Vagina (tissue), 2 donors: ENCODE results near the gene PPP2R2B. TPM values are rescaled to one million over a fixed set of nuclear protein-coding genes. Genes with fewer than 3 reads are reported as not detected.

Source experiments
- DNase-seq, 2 donors: peaks; one replicate each; pipeline ENCODE4 v3.0.0-alpha.2; 2017; ENCODE audit errors: extremely low spot score in 2 of 2
- H3K27ac ChIP-seq: fragments of 200-600 bp; sonication (generic); one replicate; pipeline ENCODE4 v1.5.1; 2019
- H3K27me3 ChIP-seq: fragments of 200-600 bp; sonication (generic); one replicate; pipeline ENCODE4 v1.5.1; 2019
- H3K36me3 ChIP-seq, 2 donors: fragments of 200-600 bp; sonication (generic); one replicate each; pipeline ENCODE4 v1.5.1; 2017 to 2019
- H3K4me1 ChIP-seq: fragments of 200-600 bp; sonication (generic); one replicate; pipeline ENCODE4 v1.5.1; 2019
- H3K4me3 ChIP-seq, 2 donors: fragments of 200-600 bp; sonication (generic); 1 replicate in 1 of 2; 2 replicates in 1 of 2; pipeline ENCODE4 v1.5.1; 2016 to 2019
- H3K9me3 ChIP-seq: fragments of 200-600 bp; sonication (generic); one replicate; pipeline ENCODE4 v1.5.1; 2019
- CTCF ChIP-seq, 3 experiments: fragments of 450-650 bp in 2 of 3; fragments of 200-600 bp in 1 of 3; sonication (generic) in 1 of 3; IDR thresholded peaks; one replicate each; pipeline ENCODE4 v1.5.1; 2017 to 2019; ENCODE audit warnings: antibody characterized with exemption in 3 of 3, mild to moderate bottlenecking in 2 of 3, moderate library complexity in 2 of 3
- POLR2A ChIP-seq, 2 donors: fragments of 450-650 bp; IDR thresholded peaks; one replicate each; pipeline ENCODE4 v1.6.1; 2017; ENCODE audit warnings: antibody characterized with exemption in 2 of 2, mild to moderate bottlenecking in 2 of 2, moderate library complexity in 2 of 2
- POLR2AphosphoS5 ChIP-seq, 2 donors: sonication (generic); formaldehyde crosslinking; IDR thresholded peaks; one replicate each; pipeline ENCODE4 v1.9.0; 2017; ENCODE audit warnings: antibody characterized with exemption in 2 of 2, mild to moderate bottlenecking in 2 of 2, low read depth in 1 of 2; ENCODE audit not compliant: insufficient read depth in 1 of 2
- intact Hi-C: fragments of 100-400 bp; cut with DNase I; formaldehyde crosslinking; loops from one replicate; pipeline ENCODE4 v1.15.1; 2023
- total RNA-seq: library from RNA; depleted of rRNA; stranded (reverse); fragments of >200 nt; gene quantifications from one replicate; pipeline ENCODE4 v1.2.3, GENCODE V29; 2016

Gene PPP2R2B
- total RNA-seq, 1 donor from 2014 or later, result 6.6 TPM

DNA sequence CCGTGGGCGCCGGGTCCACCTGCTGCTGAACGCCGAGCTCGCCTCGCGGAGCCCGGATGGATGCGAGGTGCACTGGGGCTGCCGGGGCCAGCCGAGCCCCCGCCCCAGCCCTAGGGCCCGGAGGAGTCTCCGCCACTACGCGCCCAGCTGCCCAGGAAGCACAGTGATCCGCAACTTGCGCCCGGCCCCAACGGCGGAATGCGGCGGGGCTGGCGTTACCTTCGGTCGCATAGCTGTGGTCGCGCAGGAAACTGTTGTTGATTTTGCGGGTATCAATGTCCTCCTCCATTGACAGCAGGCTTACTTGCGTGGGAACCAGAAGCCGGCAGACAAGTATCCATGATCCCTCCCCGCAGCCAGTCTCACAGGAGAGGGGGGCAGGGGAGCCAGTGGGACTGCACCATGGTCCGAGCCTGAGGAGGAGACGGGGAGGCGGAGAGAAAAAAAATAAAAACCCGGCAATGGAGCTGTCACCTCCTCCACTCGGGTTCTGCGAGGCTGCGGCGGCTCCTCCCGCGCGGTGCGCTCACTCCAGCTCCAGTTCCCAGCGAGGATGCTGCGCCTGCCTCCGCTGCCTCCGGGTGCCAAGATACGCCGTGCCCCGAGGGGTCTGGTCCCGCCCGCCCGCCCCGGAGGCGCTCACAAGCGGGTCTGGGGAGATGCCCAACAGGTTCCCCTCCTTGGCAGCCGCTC, 628 bp downstream of the PPP2R2B start:
- Histone ChIP-seq H3K27me3 (peaks cover 7% of the 10 kb centered on the region), H3K4me3 (peak overlapping the region; percentile 53 to 58), H3K9me3 (no peaks in the 10 kb centered on the region), H3K27ac (no peak overlapping the region), H3K4me1 (peaks cover 26% of the 10 kb centered on the region), H3K36me3 (no peaks in the 10 kb centered on the region)
- no peak for TF ChIP-seq POLR2AphosphoS5 (IDR thresholded peaks at IDR 0.05; ENCODE audit: insufficient read depth in 1 of 2, low read depth in 1 of 2)
- TF ChIP-seq POLR2A (IDR thresholded peaks at IDR 0.05), result no peak
- TF ChIP-seq CTCF (IDR thresholded peaks at IDR 0.05), result no peak
- intact Hi-C loops, result no loop called here
- no peak for DNase-seq

GRCh38 chr5:146877178-146877681, 1.3 kb downstream of the PPP2R2B start:
- H3K27me3 ChIP-seq, result peaks cover 7% of the 10 kb centered on the region
- no peaks in the 10 kb centered on the region for H3K9me3 ChIP-seq
- intact Hi-C loops, result no loop called here
- no peak overlapping the region for H3K27ac ChIP-seq
- TF ChIP-seq CTCF (IDR thresholded peaks at IDR 0.05) (no peak), POLR2A (IDR thresholded peaks at IDR 0.05) (no peak), POLR2AphosphoS5 (IDR thresholded peaks at IDR 0.05; ENCODE audit: insufficient read depth in 1 of 2, low read depth in 1 of 2) (no peak)
- peak overlapping the region; percentile 53 to 58 for H3K4me3 ChIP-seq
- no peaks in the 10 kb centered on the region for H3K36me3 ChIP-seq
- peaks cover 26% of the 10 kb centered on the region for H3K4me1 ChIP-seq
- no peak for DNase-seq

DNA sequence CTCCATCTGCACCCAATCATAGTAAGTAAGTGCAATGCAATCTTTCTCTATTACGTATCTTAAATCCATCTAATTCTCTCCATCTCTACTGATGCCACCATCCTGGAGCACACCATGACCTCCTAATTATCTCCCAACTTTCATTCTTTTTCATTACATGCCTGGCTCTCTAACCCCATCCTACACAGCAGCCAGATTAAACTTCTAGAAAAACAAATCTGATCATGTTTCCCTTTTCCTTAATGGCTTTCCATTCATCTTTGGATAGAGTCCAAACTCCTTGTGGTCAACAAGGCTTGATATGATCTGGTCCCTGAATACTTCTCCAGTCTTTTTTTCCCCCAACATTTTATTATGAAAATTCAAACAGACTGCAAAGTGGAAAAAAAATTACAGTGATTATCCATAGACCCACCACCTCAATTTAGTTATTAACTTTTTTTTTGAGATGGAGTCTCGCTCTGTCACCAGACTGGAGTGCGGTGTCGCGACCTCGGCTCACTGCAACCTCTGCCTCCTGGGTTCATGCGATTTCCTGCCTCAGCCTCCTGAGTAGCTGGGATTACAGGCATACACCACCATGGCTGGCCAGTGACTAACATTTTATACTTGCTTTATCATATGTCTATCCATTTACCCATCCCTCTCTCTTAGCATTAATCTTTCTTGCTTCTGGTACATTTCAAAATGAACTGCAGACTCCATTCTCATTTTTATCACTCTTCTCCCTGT, 5.2 kb downstream of the PPP2R2B start:
- Histone ChIP-seq H3K27me3 (peaks cover 7% of the 10 kb centered on the region), H3K36me3 (no peaks in the 10 kb centered on the region), H3K9me3 (no peaks in the 10 kb centered on the region), H3K4me1 (peaks cover 17% of the 10 kb centered on the region), H3K27ac (no peak overlapping the region), H3K4me3 (no peak overlapping the region)
- TF ChIP-seq POLR2AphosphoS5 (IDR thresholded peaks at IDR 0.05; ENCODE audit: insufficient read depth in 1 of 2, low read depth in 1 of 2) (no peak), POLR2A (IDR thresholded peaks at IDR 0.05) (no peak), CTCF (IDR thresholded peaks at IDR 0.05) (no peak)
- no peak for DNase-seq
- intact Hi-C loops, result no loop called here

- Histone ChIP-seq H3K36me3 (no peaks in the 10 kb centered on the region), H3K27me3 (no peaks in the 10 kb centered on the region), H3K27ac (no peak overlapping the region), H3K4me3 (no peak overlapping the region), H3K9me3 (no peaks in the 10 kb centered on the region), H3K4me1 (peaks cover 5% of the 10 kb centered on the region)
- intact Hi-C loops, result no loop called here
- DNase-seq, result no peak
- TF ChIP-seq CTCF (IDR thresholded peaks at IDR 0.05) (no peak), POLR2AphosphoS5 (IDR thresholded peaks at IDR 0.05; ENCODE audit: insufficient read depth in 1 of 2, low read depth in 1 of 2) (no peak), POLR2A (IDR thresholded peaks at IDR 0.05) (no peak)
Observed at GRCh38 chr5:146872188-146872587, 6.4 kb downstream of the PPP2R2B start.
